ENCODE data around the gene DNAH3.
A peak's percentile ranks its signal among the peaks of the same experiment; 100 is the strongest.

The DNAH3 gene

DNA sequence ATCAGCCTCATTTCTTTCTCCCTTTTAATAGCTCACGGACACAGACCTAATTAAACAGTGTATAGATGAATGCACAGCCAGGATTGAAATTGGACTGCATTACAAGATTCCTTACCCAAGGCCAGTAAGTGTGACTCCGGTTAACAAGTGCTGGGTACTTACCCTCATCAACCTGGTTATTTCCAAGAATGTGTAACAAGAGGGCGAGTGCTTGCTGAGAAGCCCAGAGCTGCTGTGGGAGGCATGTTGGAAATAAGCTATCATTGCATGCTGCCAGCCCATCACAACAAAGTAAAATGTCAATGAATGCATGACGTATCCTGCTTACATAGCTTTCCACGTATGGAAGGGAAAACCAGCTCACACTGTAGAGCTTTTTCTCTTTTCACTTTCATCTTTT, 230.6 kb downstream of the DNAH3 start:
- peak overlapping the region; percentile 14 for H3K27ac Mint-ChIP-seq
- no peak overlapping the region for H3K4me3 Mint-ChIP-seq
- no peaks in the 10 kb centered on the region for H3K27me3 Mint-ChIP-seq
- H3K36me3 Mint-ChIP-seq (ENCODE audit: low read depth) = peaks cover 53% of the 10 kb centered on the region
- H3K4me1 Mint-ChIP-seq (ENCODE audit: low read depth) = peaks cover 29% of the 10 kb centered on the region
- H3K9me3 Mint-ChIP-seq = no peaks in the 10 kb centered on the region

DNA sequence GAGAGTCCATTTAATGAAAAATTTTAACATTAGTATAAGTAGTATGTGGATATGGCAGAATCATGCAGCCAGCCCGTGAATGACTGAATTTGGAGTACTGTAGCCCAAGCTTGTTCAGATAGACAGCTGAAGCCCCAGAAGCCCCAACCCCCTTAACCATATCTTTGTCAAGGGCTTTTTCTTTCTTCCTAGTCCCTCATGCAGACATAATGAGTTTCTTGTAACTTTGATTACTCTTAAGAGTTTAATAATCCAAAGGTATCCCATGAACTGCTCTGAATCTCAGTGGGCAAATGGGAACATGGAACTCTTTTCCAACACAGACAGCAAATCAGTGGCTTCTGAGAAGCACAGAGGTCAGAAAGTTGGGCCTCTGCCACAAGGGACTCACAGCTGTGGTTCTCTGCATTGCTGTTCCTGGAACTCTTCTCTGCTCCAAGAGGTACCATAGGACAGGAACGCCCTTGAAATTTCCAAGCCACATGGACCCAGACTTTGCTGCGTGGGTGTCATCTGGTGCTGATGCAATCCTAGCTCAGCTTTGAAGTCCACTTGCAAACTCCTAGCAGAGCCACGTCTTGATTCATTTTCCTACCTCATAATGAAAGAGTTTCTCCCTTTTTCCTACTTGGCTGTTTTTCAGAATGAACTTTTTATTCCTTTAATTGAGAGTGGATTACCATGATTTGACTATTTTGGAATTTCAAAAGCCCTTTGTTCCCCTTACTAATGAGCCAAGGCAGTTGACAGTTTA, 232.0 kb downstream of the DNAH3 start:
- H3K4me3 Mint-ChIP-seq = no peak overlapping the region
- peaks cover 32% of the 10 kb centered on the region for H3K4me1 Mint-ChIP-seq (ENCODE audit: low read depth)
- peaks cover 48% of the 10 kb centered on the region for H3K36me3 Mint-ChIP-seq (ENCODE audit: low read depth)
- no peaks in the 10 kb centered on the region for H3K9me3 Mint-ChIP-seq
- H3K27me3 Mint-ChIP-seq = no peaks in the 10 kb centered on the region
- no peak overlapping the region for H3K27ac Mint-ChIP-seq

DNA sequence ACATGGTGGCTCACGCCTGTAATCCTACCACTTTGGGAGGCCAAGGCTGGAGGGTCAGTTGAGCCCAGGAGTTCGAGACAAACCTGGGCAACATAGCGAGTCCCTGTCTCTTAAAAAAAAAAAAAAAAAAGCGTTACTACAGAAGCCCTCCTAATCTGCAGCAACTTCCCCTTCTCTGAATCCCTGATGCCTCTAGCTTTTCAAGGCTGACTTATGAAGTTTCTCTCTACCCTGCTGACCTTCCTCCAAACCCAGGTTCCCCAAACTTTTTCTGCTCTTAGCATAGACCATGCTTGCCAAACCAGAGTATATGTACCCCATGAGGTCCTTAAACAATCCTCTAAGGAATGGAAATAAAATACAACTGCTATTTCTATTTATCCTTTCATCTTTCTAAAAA, 233.7 kb downstream of the DNAH3 start:
- H3K9me3 Mint-ChIP-seq = no peaks in the 10 kb centered on the region
- H3K4me1 Mint-ChIP-seq (ENCODE audit: low read depth) = peaks cover 40% of the 10 kb centered on the region
- no peak overlapping the region for H3K27ac Mint-ChIP-seq
- H3K27me3 Mint-ChIP-seq = no peaks in the 10 kb centered on the region
- H3K4me3 Mint-ChIP-seq = no peak overlapping the region
- peaks cover 44% of the 10 kb centered on the region for H3K36me3 Mint-ChIP-seq (ENCODE audit: low read depth)

DNA sequence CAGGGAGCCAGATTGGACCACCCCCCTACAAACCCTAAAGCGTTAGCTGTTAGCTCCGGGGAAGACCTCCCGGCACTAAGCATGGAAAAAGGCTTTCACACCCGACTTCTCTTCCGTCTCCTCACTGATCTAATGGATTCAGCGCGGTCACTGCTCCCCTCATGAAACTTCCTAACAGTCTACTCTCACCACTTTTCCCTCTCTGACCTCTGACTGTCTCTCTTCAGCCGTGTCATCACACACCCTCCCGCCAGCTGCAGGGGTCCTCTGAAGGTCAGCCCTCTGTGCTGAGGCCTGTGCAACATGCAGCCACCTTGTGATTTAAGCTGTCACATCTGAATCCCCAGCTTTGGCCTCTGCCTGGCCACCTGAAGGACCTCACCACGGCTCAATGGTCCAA, 234.4 kb downstream of the DNAH3 start:
- no peak overlapping the region for H3K27ac Mint-ChIP-seq

DNA sequence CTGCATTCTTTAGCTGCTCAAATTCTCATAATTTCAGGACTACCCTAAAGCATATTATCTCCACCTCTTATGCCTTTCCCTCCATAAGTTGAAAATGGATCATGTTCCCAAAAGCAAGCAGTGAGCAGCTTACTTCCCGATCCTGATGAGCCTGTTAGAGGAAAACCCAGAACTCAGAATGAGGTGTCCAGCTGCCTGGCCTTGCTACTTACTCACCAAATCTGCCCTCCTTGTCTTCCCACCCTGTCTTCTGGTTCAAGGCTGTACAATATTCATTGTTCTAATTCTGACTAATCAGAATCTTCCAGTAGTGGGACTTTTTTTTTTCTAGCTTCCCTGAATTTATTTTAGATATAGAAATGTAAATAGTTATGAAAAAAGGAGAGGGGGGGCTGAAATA, 239.3 kb downstream of the DNAH3 start:
- no peaks in the 10 kb centered on the region for H3K9me3 Mint-ChIP-seq
- H3K36me3 Mint-ChIP-seq (ENCODE audit: low read depth) = peaks cover 22% of the 10 kb centered on the region
- no peaks in the 10 kb centered on the region for H3K27me3 Mint-ChIP-seq
- H3K4me1 Mint-ChIP-seq (ENCODE audit: low read depth) = peaks cover 62% of the 10 kb centered on the region
- H3K27ac Mint-ChIP-seq = peak overlapping the region; percentile 98
- peak overlapping the region; percentile 77 for H3K4me3 Mint-ChIP-seq

More for the DNA sequence above, 234.4 kb downstream of the DNAH3 start:
- H3K36me3 Mint-ChIP-seq (ENCODE audit: low read depth) = peaks cover 42% of the 10 kb centered on the region
- no peaks in the 10 kb centered on the region for H3K9me3 Mint-ChIP-seq
- H3K4me1 Mint-ChIP-seq (ENCODE audit: low read depth) = peaks cover 47% of the 10 kb centered on the region
- H3K4me3 Mint-ChIP-seq = no peak overlapping the region
- H3K27me3 Mint-ChIP-seq = no peaks in the 10 kb centered on the region

DNA sequence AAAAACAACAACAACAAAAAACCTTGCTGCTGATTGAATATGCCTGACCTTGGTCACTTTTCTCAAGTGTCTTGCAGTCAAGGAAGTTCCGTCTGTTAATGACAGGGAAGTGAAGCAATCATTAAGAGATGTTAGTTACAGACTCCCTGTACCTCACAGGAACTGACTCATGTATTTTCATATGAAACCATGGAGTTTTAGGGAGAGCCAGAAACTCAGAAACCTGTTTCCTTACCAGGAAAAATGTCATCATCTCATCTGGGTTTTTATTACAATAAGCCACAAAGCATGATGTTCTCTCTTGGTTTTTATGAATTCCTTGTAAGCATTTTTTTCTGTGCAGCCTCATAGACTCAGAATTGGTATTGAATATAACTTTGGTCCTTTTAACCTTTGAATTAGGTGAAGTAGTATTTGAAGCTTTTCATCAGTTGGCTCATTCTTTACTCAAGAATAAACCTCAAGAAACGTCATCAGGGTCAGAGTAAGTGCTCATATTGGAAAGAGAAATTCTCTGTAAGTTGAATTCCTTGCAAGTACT, 239.8 kb downstream of the DNAH3 start:
- Mint-ChIP-seq H3K4me3 (peak overlapping the region; percentile 77), H3K36me3 (ENCODE audit: low read depth) (peaks cover 17% of the 10 kb centered on the region), H3K27me3 (no peaks in the 10 kb centered on the region), H3K27ac (peak overlapping the region; percentile 98), H3K9me3 (no peaks in the 10 kb centered on the region), H3K4me1 (ENCODE audit: low read depth) (peaks cover 67% of the 10 kb centered on the region)

DNA sequence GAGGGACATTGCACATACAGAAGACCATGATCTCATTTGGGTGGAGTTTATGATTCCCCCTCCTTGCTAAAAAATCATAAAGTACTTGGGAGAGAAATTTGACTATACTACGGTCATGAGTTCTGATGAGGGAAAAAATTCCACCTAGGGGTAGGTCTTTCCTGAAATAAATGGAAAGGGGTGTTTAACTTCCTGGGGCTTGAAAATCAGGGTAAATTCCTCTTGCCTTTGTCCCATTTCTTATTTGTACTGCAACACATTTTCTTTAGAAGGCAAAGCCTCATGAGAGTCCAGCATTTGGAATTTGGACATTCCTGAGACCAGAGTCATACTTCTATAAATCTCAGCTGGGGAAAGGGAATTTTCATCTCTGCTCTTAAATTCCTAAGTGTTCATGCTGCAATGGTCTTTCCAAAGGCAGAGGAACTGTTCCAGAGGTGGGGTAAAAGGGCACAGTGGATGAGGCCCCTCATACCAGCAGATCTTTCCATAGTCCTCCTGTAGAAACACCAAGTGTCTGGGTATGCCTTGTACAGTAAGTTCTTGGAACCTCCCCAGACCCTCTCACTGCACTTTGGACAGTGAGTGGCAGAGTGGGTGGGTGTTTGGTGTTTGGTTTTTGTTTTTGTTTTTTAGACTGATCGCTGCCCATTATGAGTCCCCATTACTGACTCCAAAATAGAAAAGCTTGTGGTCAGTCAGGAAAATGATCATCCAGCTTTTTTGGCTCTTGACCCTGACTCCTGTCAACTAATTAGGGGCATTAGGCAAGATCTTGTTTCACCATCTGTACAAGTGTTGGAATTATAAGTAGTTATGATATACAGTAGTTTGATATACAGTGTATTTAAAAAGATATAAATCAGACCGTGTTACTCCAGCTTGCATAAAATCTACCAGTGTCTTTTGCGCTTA, 244.0 kb downstream of the DNAH3 start:
- Mint-ChIP-seq H3K27ac (no peak overlapping the region), H3K4me1 (ENCODE audit: low read depth) (peaks cover 90% of the 10 kb centered on the region), H3K4me3 (no peak overlapping the region), H3K9me3 (no peaks in the 10 kb centered on the region), H3K27me3 (no peaks in the 10 kb centered on the region), H3K36me3 (ENCODE audit: low read depth) (peaks cover 31% of the 10 kb centered on the region)

DNA sequence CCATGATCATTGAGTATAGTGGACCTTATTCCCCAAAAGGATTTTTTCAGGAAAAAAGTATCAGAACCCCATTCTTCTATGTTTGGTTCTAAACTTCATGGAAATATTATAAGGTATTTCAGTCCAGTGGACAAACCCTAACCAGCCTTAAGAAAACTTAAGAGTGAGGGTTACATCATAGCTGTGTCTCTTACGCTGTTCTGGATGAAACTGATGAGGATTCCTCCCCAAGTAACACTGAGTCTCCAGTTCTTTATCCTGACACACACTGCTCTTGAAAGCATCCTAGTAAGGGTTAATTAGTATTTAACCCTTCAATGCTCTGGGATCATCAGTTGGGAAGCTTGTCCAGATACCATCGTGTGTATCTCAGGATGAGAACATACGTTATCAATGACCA, 245.1 kb downstream of the DNAH3 start:
- H3K4me3 Mint-ChIP-seq = no peak overlapping the region
- no peaks in the 10 kb centered on the region for H3K9me3 Mint-ChIP-seq
- H3K27ac Mint-ChIP-seq = no peak overlapping the region
- H3K36me3 Mint-ChIP-seq (ENCODE audit: low read depth) = peaks cover 41% of the 10 kb centered on the region
- no peaks in the 10 kb centered on the region for H3K27me3 Mint-ChIP-seq
- H3K4me1 Mint-ChIP-seq (ENCODE audit: low read depth) = peaks cover 86% of the 10 kb centered on the region

DNA sequence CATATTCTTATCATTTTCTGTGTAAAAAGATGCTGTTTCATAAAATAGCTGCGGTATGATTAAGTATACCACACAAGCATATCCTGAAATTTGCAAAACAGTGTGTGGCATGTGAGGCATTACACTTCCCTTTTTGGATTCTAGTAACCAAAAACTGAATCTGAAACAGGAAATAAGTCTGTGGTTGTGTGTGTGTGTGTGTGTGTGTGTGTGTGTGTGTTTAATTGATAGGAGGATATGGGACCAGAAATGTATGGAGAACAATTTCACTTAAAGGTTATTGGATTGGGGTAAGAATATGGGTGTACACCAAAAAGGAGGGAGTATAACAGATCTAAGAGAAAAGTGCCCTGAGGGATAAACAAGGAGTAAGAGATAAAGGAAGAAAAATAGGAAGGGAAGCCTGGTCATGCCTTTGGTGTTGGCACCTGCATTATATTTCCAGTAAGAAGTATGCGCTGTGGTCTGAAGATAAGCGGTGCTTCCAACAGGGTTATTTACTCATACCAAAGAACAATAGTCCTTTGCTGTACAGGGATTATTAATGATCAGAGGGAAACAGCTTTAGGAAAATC, 246.1 kb downstream of the DNAH3 start:
- Mint-ChIP-seq H3K27ac (peak overlapping the region; percentile 74), H3K36me3 (ENCODE audit: low read depth) (peaks cover 44% of the 10 kb centered on the region), H3K27me3 (no peaks in the 10 kb centered on the region)

DNA sequence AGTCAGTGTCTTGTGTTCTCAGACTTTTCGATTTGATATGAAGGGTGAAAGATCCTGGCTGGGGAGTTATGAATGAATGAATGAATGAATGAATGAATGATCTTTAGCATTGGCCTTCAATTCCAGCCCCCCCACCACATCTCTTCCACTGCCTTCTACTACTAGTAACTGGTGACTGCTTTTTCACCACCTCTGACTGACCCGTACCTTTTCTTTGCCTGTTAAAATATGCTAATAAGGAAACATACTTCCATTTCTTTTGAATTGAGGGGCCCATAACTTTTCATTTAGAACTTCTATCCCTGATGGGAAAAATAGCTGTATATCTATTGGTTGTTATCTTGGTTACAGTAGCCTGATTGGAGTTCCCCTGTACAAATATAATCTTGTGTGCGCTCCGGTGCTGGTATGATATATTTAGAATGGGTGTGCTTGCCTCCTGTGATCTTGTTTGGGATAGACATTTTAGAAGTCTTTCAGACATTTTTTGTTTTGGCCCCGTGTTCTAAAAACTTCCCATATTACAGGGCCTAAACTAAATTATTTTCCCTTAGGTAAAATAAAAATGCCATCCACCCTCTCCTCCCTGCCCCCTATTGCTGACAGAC, 246.6 kb downstream of the DNAH3 start:
- peak overlapping the region; percentile 67 for H3K4me3 Mint-ChIP-seq

More for the DNA sequence above, 246.1 kb downstream of the DNAH3 start:
- peak overlapping the region; percentile 67 for H3K4me3 Mint-ChIP-seq
- peaks cover 76% of the 10 kb centered on the region for H3K4me1 Mint-ChIP-seq (ENCODE audit: low read depth)
- no peaks in the 10 kb centered on the region for H3K9me3 Mint-ChIP-seq

DNA sequence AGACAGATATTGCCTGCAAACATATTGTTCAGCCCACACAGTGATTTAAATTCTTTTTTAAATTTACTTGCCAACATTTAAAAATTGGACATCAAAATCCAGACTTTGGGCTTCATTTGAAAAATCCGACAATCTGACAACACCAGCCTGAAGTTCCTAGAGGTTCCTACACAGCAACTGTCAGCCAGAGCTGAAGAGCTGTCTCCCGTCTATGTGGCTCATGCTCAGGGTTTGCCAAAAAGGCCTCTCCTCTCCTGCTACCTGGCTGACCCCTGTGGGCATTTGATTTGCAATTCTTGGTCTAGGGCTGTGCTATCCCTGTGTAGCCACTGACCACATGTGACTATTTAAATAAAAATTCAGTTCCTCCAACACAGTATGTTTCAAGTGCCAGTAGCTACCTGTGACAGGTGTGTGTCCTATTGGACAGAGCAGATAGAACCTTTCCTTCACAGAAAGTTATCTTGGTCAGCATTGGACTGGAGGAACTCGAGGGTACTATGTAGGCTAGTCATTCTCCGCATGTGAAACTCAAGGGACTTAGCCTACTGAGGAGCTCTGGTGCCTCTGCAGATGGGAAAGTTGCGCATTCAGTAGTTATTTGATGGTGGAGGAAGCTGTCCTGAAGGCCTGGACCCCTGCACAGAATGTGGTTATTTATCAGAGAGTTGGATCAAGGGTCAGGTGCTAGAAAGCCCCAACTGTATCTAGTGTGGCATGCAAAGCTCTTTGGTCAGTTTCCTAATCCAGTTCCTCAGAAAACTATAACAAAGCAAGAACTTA, 247.3 kb downstream of the DNAH3 start:
- Mint-ChIP-seq H3K36me3 (ENCODE audit: low read depth) (peaks cover 50% of the 10 kb centered on the region), H3K4me3 (peak overlapping the region; percentile 67), H3K27ac (peak overlapping the region; percentile 74), H3K4me1 (ENCODE audit: low read depth) (peaks cover 77% of the 10 kb centered on the region), H3K27me3 (no peaks in the 10 kb centered on the region), H3K9me3 (no peaks in the 10 kb centered on the region)

More for the DNA sequence above, 246.6 kb downstream of the DNAH3 start:
- H3K36me3 Mint-ChIP-seq (ENCODE audit: low read depth) = peaks cover 44% of the 10 kb centered on the region
- H3K4me1 Mint-ChIP-seq (ENCODE audit: low read depth) = peaks cover 76% of the 10 kb centered on the region
- peak overlapping the region; percentile 74 for H3K27ac Mint-ChIP-seq
- no peaks in the 10 kb centered on the region for H3K27me3 Mint-ChIP-seq
- no peaks in the 10 kb centered on the region for H3K9me3 Mint-ChIP-seq

DNA sequence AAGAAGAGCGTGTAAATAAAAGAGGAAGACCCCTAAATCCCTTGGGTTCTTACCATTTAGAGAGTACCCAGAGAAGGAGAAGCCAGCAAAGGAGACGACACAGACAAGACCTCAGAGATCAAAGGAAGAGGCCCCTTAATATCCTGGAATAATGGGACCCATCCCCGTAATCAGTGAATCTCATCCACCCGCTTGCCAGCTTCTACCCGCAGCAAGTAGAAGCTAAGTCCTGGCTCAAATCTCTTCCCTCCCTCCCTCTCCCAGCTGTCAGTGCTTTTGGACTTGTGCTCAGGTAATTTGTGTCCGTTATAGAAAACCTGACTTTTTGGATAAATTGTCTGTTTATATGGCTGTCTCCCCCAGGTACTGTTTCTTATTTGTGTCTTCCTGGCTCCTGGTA, 248.2 kb downstream of the DNAH3 start:
- H3K27me3 Mint-ChIP-seq = no peaks in the 10 kb centered on the region
- peak overlapping the region; percentile 91 for H3K4me3 Mint-ChIP-seq
- no peaks in the 10 kb centered on the region for H3K9me3 Mint-ChIP-seq
- H3K36me3 Mint-ChIP-seq (ENCODE audit: low read depth) = peaks cover 52% of the 10 kb centered on the region
- peak overlapping the region; percentile 98 for H3K27ac Mint-ChIP-seq
- peaks cover 81% of the 10 kb centered on the region for H3K4me1 Mint-ChIP-seq (ENCODE audit: low read depth)

DNA sequence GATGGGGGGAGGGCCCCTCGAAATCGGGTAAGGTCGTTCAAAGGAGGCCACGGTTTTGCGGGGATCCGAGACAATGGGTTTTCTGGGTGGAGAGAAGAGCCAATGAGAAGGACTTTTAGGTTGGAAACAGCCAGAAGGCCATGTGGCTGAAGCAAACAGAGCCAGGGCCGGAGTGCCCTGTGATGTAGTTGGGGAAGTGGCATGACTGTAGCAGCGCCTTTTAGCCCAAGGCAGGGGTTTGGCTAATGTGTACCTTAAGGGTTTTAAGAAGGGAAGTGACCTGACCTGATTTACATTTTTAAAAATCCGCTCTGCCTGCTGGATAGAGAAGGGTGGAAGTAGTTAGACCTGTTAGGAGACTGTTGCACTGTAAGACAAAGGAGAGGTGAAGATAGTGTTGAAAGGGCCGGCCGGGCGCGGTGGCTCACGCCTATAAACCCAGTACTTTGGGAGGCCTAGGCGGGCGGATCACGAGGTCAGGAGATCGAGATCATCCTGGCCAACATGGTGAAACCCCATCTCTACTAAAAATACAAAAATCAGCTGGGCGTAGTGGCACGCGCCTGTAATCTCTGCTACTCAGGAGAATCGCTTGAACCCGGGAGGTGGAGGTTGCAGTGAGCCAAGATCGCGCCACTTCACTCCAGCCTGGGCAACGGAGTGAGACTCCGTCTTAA, 249.1 kb downstream of the DNAH3 start:
- Mint-ChIP-seq H3K27ac (peak overlapping the region; percentile 98), H3K27me3 (no peaks in the 10 kb centered on the region), H3K36me3 (ENCODE audit: low read depth) (peaks cover 52% of the 10 kb centered on the region), H3K9me3 (no peaks in the 10 kb centered on the region), H3K4me3 (peak overlapping the region; percentile 91), H3K4me1 (ENCODE audit: low read depth) (peaks cover 83% of the 10 kb centered on the region)

All from stimulated activated naive CD8-positive, alpha-beta T cell treated with anti-CD3 and anti-CD28 coated beads, Interleukin-15, Interleukin-2, amounts not matched to agents 100 ng/mL and 50 ng/mL, for 24 hours (primary cell).